ENCODE results near the gene CRYBG3. TPM values are rescaled to one million over a fixed set of nuclear protein-coding genes. Genes with fewer than 3 reads are reported as not detected.

CRYBG3 gene
- total RNA-seq, 1 donor from 2014 or later, result 30.1 TPM

DNA sequence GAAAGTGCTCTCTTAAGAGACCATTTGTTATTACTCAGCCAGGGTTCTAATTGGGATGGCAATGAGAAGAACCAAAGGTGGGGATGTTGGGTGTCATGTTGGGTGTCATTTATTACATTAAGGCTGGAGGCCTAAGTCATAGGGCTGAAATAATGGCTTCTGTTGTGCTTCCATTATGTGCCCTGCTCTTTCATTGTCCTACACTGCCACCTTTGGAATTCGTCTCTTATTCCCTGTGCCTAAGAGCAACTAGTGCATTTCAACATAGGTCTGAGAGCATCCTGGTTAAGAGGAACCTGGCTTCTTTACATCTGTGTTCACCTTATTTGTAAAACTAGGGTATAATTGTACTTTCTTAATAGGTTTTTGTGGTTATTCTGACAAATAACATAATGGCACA, 118.2 kb downstream of the CRYBG3 start:
- Histone ChIP-seq H3K27ac (no peak overlapping the region), H3K36me3 (peaks cover 79% of the 10 kb centered on the region), H3K4me1 (no peaks in the 10 kb centered on the region), H3K9me3 (no peaks in the 10 kb centered on the region), H3K4me3 (no peak overlapping the region), H3K27me3 (ENCODE audit: low read depth) (no peaks in the 10 kb centered on the region)
- intact Hi-C loops (cut with DNase I), result no loop called here
- no peak for DNase-seq
- ATAC-seq, result peak in 1 of 2 donors; percentile 51
- TF ChIP-seq, protein P1, sequence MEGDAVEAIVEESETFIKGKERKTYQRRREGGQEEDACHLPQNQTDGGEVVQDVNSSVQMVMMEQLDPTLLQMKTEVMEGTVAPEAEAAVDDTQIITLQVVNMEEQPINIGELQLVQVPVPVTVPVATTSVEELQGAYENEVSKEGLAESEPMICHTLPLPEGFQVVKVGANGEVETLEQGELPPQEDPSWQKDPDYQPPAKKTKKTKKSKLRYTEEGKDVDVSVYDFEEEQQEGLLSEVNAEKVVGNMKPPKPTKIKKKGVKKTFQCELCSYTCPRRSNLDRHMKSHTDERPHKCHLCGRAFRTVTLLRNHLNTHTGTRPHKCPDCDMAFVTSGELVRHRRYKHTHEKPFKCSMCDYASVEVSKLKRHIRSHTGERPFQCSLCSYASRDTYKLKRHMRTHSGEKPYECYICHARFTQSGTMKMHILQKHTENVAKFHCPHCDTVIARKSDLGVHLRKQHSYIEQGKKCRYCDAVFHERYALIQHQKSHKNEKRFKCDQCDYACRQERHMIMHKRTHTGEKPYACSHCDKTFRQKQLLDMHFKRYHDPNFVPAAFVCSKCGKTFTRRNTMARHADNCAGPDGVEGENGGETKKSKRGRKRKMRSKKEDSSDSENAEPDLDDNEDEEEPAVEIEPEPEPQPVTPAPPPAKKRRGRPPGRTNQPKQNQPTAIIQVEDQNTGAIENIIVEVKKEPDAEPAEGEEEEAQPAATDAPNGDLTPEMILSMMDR (IDR thresholded peaks at IDR 0.05), result no peak

DNA sequence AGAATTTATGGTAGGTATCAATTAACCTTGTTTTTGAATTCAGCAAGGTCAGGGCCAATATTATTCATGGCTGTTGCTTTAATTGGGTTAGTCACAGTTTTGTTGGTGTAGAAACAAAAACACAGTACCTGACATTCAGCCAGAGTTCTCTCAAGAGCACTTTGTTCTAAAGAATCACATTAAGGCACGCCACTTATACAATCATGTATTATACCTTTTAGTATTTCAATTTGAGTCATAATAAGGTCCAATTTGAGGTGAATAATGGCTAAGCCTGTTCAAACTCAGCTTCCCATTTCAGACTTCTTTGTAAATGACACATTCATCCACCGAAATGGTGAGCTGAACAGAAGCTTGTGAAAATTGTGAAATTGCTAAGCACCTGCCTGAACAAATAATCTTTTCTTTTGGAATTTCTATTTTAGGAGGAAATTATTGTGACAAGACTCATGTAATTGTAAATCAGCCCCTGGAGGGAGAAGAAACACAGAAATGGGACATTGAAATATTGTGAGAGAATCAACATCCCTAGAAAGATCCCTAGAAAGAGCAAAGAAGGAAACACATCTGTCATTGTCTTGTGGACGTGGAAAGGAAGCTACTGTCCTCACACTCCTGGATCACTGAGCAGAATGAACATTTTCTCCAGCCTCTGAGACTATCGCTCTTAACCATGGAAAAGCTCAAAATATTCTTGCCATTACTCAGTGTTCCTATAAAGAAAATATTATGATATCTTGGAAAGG, 121.2 kb downstream of the CRYBG3 start:
- TF ChIP-seq, protein P1 (IDR thresholded peaks at IDR 0.05), result no peak
- Histone ChIP-seq H3K9me3 (no peaks in the 10 kb centered on the region), H3K4me3 (no peak overlapping the region), H3K36me3 (peaks cover 78% of the 10 kb centered on the region), H3K27me3 (ENCODE audit: low read depth) (no peaks in the 10 kb centered on the region), H3K4me1 (no peaks in the 10 kb centered on the region), H3K27ac (no peak overlapping the region)
- intact Hi-C loops (cut with DNase I), result no loop called here
- DNase-seq, result no peak
- ATAC-seq, result peak in 1 of 2 donors; percentile 42

DNA sequence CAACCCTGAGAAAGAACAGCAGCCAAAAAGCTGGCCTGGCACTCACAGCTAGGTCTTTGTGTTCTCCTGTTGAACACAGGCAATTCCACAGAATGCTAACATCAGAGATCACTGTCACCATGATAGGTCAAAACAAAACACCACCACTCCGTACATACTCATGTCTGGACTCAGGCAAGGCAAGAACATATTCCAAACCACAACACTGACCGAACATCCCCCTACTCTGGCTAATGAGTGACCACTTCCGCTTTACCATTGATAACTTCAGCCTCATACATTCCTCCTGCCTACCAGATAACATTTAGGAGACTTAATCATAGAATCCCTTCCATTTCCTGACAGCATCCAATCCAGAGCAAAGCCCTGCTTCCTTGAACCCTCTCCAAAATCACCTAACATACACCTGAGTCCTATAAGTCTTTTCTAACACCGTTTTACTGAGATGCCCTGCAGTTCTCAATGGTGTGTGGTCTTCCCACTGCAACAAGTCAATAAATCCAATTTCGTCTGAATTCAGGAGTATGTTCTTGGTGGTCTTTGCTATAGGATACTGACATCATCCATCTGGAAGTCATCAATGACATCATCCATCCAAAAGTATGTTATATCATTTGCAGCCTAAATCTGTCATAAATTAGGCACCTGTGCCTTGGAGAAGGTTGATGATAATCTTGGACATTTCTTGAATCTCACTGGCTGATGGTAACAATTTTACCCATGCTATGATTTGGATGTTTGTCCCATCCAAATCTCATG, 126.7 kb downstream of the CRYBG3 start:
- intact Hi-C loops (cut with DNase I), result no loop called here
- no peaks in the 10 kb centered on the region for H3K9me3 ChIP-seq
- peaks cover 79% of the 10 kb centered on the region for H3K36me3 ChIP-seq
- peaks cover 6% of the 10 kb centered on the region for H3K4me1 ChIP-seq
- H3K4me3 ChIP-seq, result no peak overlapping the region
- TF ChIP-seq, protein P1 (IDR thresholded peaks at IDR 0.05), result no peak
- H3K27ac ChIP-seq, result no peak overlapping the region
- H3K27me3 ChIP-seq (ENCODE audit: low read depth), result no peaks in the 10 kb centered on the region
- no peak for ATAC-seq
- DNase-seq, result no peak

DNA sequence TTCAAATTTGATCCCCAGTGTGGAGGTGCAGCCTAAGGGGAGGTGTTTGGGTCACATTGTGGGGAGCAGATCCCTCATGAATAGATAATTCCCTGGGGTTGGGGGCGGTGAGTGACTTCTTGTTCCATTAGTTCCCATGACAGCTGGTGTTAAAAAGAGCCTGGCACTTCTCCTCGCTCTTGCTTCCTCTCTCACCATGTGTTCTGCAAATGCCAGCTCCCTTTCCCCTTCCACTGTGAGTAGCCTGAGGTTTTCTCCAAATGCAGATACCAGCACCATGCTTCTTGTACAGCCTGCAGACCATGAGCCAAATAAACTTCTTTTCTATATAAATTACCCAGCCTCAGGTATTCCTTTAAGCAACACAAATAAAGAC, 127.3 kb downstream of the CRYBG3 start:
- H3K27me3 ChIP-seq (ENCODE audit: low read depth), result no peaks in the 10 kb centered on the region
- intact Hi-C loops (cut with DNase I), result no loop called here

DNA sequence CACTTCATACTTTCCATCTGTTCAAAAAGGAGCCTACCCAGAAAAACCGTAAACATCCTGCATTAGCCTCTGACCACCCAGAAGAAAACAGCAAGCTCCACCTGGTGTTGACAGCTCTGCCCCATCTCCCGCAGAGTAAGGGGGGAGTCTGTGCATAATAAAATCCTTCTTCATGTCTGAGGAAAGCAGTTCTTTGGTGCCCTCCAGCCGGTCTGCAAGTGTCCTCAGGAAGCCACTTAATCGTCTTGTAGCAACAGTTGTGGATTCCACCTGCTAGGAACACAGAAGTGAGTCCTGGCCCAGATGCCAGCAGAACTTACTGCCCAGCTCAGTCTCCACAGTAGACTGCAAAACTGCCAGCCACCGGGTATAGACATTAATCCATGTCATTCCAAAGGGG, 127.9 kb downstream of the CRYBG3 start:
- DNase-seq (no peak), ATAC-seq (no peak)
- Histone ChIP-seq H3K9me3 (no peaks in the 10 kb centered on the region), H3K36me3 (peaks cover 79% of the 10 kb centered on the region), H3K27me3 (ENCODE audit: low read depth) (no peaks in the 10 kb centered on the region), H3K4me1 (peaks cover 6% of the 10 kb centered on the region), H3K4me3 (no peak overlapping the region), H3K27ac (no peak overlapping the region)
- TF ChIP-seq, protein P1 (IDR thresholded peaks at IDR 0.05), result no peak
- intact Hi-C loops (cut with DNase I), result no loop called here

More for the DNA sequence above, 127.3 kb downstream of the CRYBG3 start:
- Histone ChIP-seq H3K4me1 (peaks cover 6% of the 10 kb centered on the region), H3K4me3 (no peak overlapping the region), H3K27ac (no peak overlapping the region), H3K9me3 (no peaks in the 10 kb centered on the region), H3K36me3 (peaks cover 79% of the 10 kb centered on the region)
- ATAC-seq (no peak), DNase-seq (no peak)
- TF ChIP-seq, protein P1 (IDR thresholded peaks at IDR 0.05), result no peak

All from lower lobe of right lung (tissue), 2 donors.